ENCODE data around the gene PGAM2.
A peak's percentile ranks its signal among the peaks of the same experiment; 100 is the strongest.

Gene PGAM2

DNA sequence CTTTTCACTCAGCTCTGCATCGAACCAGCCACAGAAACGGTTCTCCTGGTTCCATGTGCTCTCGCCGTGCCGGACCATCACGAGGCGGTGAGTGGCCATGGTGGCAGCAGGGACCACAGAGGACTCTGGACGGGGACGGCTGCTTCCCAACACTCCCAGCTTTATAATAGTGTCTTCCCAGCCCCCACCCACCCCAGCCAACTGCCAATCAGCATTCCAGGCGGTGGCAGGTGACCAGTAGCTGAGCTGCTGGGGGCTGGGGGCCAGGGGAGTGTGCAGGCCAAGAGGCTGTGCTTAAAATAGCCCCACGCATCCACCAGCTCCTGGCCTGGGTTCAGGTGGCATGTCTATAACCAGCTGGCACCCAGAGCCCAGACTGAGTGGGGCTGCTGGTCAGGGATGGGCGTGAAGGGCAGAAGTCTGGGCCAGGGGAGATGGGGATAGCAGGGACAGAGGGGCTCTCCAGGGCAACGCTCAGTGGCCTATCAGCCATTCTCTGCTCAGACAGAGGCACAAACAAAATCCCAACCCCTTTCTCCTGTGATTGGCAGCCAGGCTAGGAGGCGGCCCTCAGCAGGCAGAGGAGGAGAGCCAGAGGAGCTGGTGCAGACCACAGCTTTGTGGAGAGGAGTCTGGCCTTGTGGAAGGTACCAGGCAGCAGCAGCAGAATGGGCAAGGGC is at the start of gene PGAM2:
Gene PGAM2 (minus strand): TSS at position 137 of the 680 bp plus-strand sequence. CDS start 38 bp downstream, at position 99.
- DNase-seq = no peak

DNA sequence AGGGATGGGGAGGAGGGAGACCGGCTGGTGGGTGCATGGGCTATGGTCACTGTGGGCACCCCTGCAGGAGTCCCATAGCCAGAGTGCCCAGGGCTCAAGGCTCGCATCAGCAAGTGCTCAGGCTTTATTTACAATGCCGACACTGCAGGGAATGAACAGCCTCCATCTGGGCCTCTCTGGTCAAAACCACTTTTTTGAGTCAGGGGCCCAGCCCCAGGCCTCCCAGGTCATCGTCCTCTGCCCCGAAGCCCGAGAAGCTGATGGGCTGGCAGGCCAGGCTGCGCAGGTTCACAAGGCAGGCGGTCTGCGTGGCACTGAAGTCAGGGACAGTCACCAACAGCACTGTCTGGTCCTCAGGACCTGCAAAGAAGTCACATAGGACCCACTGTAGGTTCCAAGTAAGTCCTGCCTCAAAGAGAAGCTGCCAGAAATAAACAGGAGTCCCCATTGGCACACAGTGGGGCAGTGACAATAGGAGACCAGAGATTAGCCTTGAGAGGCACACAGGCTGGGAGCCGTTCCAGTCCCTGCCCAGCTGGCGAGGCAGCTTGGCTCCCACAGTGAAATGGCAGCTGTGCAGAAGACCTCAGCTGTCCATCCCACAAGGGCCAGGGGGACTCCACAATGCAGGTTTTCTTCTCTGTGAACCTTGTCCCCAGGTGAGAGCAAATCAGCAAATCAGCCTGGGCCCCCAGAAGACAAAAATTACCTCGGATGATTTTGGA is 49.4 kb upstream of the PGAM2 start:
- no peak for DNase-seq

DNA sequence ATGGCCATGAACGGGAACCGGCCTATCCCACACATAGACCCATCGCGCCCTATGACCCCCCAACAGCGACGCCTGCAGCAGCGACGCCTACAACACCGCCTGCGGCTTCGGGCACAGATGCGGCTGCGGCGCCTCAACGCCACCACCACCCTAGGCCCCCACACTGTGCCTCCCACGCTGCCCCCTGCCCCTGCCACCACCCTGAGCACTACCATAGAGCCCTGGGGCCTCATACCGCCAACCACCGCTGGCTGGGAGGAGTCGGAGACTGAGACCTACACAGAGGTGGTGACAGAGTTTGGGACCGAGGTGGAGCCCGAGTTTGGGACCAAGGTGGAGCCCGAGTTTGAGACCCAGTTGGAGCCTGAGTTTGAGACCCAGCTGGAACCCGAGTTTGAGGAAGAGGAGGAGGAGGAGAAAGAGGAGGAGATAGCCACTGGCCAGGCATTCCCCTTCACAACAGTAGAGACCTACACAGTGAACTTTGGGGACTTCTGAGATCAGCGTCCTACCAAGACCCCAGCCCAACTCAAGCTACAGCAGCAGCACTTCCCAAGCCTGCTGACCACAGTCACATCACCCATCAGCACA is 48.5 kb upstream of the PGAM2 start:
- DNase-seq = no peak

DNA sequence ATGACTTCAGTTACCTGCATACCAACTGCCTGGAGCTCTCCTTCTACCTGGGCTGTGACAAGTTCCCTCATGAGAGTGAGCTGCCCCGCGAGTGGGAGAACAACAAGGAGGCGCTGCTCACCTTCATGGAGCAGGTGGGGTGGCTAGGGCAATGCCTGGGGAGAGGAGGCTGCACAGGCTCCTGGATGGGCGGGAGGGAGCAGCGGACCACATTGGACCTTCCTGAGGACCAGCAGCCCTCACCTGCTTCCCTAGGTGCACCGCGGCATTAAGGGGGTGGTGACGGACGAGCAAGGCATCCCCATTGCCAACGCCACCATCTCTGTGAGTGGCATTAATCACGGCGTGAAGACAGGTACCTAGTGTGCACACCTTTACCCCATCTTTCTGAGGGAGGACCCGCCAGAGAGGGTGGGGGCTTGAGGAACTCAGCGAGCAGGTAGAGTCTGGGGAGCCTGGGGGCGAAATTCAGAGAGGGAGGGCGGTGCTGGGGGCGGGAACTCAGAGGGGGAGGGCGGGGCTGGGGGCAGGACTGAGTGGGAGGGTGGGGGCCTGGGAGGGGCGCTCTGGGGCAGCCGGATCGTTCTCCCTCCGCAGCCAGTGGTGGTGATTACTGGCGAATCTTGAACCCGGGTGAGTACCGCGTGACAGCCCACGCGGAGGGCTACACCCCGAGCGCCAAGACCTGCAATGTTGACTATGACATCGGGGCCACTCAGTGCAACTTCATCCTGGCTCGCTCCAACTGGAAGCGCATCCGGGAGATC is 47.8 kb upstream of the PGAM2 start:
- no peak for DNase-seq

DNA sequence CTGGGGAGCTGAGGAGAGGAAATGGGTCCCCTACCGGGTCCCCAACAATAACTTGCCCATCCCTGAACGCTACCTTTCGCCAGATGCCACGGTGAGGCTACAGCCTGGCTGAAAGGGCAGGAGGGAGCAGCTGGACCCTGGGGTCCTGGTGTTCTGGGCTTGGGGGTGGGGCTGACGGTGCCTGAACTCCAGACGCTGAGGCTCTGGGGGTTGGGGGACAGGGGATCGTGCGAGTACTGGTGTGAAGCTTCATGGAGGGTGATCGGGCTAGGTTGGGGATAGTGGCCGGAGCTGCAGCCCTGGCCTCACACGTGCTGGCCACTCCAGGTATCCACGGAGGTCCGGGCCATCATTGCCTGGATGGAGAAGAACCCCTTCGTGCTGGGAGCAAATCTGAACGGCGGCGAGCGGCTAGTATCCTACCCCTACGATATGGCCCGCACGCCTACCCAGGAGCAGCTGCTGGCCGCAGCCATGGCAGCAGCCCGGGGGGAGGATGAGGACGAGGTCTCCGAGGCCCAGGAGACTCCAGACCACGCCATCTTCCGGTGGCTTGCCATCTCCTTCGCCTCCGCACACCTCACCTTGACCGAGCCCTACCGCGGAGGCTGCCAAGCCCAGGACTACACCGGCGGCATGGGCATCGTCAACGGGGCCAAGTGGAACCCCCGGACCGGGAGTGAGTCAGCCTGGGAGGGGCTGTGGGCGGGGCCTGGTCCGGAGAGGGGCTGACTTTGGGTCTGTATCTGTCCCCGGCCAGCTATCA is 47.0 kb upstream of the PGAM2 start:
- no peak for DNase-seq

DNA sequence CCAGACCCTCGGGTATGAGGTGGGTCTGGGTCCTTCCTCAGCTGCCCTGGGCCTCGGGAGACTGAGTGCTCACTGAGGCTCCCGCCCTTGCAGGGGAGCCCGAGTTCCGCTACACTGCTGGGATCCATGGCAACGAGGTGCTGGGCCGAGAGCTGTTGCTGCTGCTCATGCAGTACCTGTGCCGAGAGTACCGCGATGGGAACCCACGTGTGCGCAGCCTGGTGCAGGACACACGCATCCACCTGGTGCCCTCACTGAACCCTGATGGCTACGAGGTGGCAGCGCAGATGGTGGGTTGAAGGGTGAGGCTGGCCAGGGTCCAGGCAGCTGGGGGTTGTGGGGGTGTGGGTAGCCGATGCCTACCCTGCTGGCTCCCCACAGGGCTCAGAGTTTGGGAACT is 46.4 kb upstream of the PGAM2 start:
- no peak for DNase-seq

DNA sequence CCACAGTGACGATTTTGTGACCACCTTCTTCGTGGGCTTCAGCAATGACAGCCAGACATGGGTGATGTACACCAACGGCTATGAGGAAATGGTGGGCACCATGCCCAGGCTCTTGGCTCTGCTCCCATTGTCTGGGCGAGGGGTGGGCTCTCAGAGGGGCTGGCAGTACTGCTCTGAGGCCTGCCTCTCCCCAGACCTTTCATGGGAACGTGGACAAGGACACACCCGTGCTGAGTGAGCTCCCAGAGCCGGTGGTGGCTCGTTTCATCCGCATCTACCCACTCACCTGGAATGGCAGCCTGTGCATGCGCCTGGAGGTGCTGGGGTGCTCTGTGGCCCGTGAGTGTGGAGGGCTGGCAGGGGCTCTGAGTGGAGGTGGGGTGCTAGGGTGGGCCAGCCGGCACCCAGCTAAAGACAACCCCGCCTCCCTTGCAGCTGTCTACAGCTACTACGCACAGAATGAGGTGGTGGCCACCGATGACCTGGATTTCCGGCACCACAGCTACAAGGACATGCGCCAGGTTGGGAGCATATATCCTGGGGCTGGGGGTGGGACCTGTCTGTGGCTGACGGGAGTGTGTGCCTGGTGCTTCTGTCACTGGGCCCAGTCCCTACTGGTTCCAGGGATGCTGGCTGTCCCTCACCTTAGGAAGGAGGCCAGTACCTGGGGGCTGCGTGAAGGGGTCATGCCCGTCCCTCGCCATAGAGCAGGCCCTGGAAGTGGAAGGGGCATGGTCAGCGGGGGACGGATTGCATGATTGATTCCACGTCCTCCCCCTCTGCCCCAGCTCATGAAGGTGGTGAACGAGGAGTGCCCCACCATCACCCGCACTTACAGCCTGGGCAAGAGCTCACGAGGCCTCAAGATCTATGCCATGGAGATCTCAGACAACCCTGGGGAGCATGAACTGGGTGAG is 45.6 kb upstream of the PGAM2 start:
- no peak for DNase-seq

DNA sequence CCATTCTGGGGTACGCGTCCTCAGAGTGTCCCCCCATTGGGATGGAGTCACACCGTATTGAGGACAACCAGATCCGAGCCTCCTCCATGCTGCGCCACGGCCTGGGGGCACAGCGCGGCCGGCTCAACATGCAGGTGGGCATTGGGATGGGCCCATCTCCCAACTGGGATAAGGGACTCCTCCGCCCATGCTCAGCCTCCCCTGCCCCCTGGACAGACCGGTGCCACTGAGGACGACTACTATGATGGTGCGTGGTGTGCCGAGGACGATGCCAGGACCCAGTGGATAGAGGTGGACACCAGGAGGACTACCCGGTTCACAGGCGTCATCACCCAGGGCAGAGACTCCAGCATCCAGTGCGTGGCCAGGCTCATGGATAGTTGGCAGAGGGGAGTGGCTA is 44.6 kb upstream of the PGAM2 start:
- no peak for DNase-seq

DNA sequence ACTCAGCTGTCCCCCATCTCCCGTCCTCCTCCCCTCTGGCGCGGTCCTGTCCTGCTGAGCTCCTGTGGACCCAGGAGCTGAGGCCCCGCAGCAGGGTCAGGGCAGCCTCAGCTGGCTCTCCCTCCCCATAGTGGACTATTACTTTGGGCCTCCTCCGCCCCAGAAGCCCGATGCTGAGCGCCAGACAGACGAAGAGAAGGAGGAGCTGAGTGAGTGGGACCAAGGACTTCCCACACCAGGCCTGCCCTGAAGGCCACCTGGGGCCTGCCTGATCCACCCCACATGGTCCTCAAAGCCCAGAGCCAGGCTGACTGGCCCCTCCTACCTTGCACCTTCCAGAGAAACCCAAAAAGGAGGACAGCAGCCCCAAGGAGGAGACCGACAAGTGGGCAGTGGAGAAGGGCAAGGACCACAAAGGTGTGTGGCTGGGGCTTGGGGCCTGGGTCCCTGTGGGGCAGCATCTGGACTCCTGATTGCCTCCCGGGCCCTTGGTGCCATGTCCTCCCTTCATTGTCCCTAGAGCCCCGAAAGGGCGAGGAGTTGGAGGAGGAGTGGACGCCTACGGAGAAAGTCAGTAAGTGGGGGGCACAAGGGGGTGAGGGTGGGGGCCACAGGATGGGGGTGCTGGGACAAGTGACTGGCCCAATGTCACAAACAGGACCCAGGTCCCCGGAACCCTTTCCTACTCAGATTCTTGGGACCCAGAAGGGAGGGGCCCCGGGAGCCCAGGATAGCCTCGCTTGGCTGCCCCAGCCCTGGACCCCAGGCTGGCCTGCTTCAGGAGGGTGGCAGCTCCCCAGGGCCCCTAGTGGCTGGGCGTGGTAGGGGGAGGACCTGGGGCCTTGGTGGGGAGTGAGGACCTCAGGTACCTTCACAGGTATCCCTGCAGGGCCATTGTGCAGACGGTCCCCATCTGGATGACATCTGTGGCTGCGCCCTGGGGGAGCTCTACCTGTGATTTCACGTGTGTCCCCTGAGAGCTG is 43.7 kb upstream of the PGAM2 start:
- DNase-seq = no peak

DNA sequence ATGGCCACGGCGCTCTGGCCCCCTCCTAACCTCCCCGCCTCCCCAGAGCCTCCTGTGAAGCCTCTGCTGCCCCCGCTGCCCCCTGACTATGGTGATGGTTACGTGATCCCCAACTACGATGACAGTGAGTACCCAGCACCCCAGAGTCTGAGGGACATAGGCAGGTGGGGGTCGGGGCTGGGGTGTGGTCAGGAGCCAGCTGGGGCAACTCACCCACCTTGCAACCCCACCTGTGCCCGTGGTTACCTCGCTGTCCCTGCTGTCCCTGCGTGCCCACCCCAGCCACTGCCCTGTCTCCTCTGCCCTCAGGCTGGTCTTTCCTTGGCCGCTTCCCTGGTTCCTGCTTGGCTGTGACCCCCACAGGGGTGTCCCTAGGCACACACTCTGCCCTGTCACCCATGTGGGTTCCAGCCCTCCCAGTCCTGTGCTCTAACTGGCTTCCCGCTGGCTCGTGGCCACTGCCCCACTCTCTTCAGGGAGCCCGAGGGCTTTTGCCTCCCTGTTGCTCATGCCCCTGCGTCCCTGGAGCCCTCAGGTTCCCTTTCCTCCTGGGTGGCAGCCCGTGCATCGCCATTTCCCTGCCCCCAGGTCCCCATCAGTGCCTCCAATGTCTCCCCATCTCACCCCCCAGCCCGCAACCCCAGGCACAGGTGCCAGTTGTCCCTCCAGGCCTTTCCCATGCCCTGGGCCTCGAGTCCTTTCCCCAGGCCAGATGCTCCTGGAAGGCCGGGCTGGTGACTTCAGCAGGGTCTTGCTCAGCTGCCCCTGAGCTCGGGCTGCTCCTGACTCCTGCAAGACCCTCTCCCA is 42.8 kb upstream of the PGAM2 start:
- DNase-seq = no peak

DNA sequence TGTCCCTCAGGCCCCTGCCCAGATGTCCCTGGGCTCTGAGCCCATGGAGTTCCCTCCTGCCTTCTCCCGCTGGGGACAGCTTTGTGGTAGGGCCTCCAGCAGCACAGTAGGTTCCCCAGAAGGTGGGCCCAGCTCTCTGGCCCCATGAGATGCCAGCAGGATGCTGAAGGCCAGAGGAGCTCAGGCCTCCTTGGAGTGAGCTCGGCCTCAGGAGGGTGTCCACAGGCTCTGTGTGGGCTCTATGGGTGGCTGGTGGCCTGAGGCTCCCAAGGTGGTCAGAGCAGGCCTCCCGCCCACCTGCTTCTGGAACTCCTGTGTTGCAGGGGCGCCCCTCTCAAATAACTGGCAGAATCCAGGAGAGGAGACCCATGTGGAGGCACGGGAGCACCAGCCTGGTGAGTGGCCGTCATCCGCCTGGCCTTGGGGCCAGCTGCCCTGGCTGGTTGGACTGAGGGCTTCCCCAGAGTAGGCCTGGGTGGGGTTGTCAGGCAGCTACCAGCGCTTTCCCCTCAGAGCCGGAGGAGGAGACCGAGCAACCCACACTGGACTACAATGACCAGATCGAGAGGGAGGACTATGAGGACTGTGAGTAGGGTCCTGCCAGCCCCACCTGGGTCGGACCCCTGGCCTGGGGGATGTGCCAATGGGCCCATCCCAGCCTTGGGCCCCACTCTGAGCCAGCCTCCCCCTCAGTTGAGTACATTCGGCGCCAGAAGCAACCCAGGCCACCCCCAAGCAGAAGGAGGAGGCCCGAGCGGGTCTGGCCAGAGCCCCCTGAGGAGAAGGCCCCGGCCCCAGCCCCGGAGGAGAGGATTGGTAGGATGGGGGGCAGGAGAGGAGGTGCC is 42.0 kb upstream of the PGAM2 start:
- no peak for DNase-seq

DNA sequence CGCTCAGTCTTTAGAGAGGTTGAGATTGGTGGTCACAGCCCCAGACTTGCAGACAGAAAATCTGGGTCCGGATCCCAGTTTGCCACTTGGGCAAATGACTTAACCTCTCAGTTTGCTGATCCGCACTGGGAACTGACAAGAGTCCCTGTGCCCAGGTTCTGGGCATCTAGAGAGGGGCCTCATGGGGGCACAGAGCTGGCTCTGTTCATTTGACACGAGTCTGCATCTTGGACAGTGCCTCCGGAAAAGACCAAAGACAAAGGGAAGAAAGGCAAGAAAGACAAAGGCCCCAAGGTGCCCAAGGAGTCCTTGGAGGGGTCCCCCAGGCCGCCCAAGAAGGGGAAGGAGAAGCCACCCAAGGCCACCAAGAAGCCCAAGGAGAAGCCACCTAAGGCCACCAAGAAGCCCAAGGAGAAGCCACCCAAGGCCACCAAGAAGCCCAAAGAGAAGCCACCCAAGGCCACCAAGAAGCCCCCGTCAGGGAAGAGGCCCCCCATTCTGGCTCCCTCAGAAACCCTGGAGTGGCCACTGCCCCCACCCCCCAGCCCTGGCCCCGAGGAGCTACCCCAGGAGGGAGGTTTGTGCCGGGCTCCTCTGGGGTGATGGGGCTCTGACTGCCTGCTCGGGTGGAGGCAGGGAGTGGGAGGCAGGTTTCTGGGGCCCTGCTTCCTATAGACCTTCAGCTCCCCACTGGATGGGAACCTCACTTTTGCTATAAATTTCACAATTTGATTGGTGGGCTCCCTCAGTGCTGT is 41.1 kb upstream of the PGAM2 start:
- DNase-seq = no peak

DNA sequence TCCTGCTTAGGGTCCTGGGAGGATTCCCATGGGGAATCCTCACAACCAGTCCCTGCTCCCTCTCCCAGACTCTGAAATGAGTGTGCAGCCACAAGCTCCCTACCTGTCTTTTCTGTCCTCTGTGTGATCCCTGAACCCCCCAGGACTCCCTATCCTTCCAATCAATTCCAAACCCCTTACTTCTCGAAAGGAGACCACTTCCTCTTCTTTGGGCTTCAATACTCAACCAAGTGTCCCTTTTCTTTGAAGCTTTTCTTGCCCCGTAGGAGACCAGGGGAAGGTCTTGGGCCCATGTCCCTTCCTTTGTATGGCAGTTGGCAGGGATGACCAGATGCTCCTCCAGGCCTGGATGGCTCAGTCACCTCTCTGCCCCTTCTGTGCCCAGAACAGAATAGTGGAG is 40.5 kb upstream of the PGAM2 start:
- DNase-seq = no peak

DNA sequence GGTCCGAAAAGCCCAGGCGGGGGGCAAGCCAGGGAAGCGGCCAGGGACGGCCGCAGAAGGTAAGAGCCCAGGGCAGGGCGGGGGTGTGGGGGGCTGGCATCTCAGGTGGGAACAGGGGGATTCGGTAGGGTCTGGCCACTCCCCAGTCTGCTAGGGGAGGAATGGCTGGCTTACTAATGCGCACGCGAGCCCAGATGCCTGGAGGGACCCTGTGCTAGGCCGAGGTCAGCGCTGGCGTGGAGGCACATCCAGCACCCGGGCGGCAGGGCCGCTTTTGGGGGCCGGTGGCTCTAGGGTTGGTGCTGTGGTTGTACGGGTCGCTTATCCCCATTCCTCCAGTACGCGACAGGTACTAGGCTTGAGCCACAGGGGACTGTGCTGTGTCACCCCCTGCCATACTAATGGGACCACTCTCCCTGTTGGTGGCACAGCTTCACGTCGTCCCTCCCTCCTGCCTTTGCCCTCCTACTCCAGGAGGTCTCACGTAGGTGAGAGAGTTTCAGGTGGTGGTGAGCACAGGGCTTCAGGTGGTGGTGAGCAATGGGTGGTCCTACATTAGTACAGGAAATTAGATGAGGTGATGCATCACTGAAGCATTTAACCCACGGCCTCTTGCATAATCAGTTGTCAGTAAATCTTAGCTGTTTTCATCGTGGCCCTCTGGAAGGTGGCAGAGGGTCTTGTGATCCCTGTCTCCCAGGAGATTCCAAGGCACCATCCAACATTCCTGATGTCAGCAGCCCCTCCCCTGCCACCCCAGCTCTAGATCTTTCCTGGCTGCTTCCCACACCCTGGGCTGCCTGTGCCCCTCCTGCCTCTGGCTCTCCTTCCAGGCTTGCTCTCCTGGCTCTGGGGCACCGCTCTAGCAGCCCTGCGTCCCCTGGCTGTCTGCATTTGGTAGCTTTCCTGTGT is 39.7 kb upstream of the PGAM2 start:
- DNase-seq = peak; percentile 72

DNA sequence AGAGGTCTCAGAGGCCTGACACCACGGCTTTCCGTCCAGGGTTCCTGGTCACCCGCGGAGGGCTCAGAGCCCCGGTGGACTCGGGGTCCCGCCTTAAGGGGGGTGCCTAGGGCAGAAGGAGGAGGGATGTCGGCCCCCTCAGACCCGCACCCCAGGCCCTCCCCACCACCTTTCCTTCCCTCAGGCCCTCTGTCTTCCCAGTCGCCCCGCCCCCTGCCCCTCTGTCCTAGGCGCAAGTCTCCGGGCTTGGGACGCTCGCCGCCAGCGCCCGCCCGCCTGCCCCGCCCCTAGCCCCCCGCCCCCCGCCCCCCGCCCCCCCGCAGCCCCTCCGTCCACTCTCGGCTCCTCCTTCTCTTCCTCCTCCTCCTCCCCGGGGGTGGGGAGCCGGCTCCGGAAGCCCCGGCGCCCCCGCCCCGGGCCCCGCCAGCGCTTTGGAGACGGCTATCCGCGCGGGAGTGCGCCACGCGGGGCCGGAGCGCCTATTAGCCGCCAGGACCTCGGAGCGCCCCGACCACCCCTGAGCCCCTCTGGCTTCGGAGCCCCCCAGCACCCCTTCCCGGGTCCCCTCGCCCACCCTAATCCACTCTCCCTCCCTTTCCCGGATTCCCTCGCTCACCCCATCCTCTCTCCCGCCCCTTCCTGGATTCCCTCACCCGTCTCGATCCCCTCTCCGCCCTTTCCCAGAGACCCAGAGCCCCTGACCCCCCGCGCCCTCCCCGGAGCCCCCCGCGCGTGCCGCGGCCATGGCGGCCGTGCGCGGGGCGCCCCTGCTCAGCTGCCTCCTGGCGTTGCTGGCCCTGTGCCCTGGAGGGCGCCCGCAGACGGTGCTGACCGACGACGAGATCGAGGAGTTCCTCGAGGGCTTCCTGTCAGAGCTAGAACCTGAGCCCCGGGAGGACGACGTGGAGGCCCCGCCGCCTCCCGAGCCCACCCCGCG is 38.8 kb upstream of the PGAM2 start, which contains the start of gene AEBP1:
Gene AEBP1 (plus strand): TSS at position 423 of the 937 bp plus-strand sequence. CDS start 321 bp downstream, at position 744.
- no peak for DNase-seq
